Muscle layer of colon (tissue), 2 donors: ENCODE results near the gene GLI3.

Experiments
- H3K27ac ChIP-seq: one replicate; pipeline ENCODE4 v1.7.0; 2013; ENCODE audit warnings: low read depth, mild to moderate bottlenecking, low read length, moderate library complexity
- H3K27me3 ChIP-seq, 2 donors: one replicate each; pipeline ENCODE4 v1.7.0; 2013; ENCODE audit warnings: low read length in 2 of 2, mild to moderate bottlenecking in 2 of 2; ENCODE audit not compliant: insufficient read depth in 2 of 2, control insufficient read depth in 1 of 2
- H3K36me3 ChIP-seq: one replicate; pipeline ENCODE4 v1.7.0; 2013; ENCODE audit warnings: mild to moderate bottlenecking, low read length; ENCODE audit not compliant: insufficient read depth
- H3K4me1 ChIP-seq: one replicate; pipeline ENCODE4 v1.7.0; 2013; ENCODE audit warnings: mild to moderate bottlenecking, low read length; ENCODE audit not compliant: insufficient read depth
- H3K4me3 ChIP-seq, 2 donors: one replicate each; pipeline ENCODE4 v1.7.0; 2013; ENCODE audit warnings: low read length in 2 of 2, low read depth in 1 of 2, mild to moderate bottlenecking in 1 of 2, moderate library complexity in 1 of 2
- H3K9ac ChIP-seq: one replicate; pipeline ENCODE4 v1.7.0; 2013; ENCODE audit warnings: low read length
- H3K9me3 ChIP-seq: one replicate; pipeline ENCODE4 v1.7.0; 2013; ENCODE audit warnings: mild to moderate bottlenecking, low read length
- donor health status: abdominal sarcoma.
- donor health status: Adenocarcinoma of cecum.

The GLI3 gene

DNA sequence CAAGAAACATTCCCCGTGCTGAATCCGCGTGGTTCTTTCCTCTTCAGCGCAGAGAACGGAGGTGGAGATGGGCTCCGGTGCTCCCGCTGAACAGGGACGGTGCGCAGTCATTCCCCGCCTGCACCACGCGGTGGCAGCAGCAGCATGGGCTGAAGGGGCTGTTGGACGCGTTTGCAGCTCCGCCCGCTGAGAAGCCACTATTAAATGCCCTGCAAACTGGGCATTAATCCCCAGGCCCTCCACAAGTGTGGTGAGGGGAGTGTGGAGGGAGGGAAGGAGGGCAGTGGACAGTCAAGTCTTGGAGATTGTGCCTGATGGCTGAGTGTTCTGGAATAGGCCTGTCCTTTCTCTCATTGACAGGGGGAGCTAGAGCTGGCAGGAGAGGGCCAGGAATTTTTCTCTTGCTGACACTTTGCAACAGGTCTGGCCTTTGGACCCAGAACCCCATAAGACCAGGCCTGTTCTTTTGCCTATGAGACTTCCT lies 293.9 kb downstream of the GLI3 start:
- Histone ChIP-seq H3K9ac (no peak overlapping the region), H3K4me1 (peaks cover 13% of the 10 kb centered on the region), H3K27ac (peak overlapping the region; percentile 50), H3K9me3 (no peaks in the 10 kb centered on the region), H3K27me3 (no peaks in the 10 kb centered on the region), H3K36me3 (no peaks in the 10 kb centered on the region), H3K4me3 (peak overlapping the region; percentile 9 to 44)

DNA sequence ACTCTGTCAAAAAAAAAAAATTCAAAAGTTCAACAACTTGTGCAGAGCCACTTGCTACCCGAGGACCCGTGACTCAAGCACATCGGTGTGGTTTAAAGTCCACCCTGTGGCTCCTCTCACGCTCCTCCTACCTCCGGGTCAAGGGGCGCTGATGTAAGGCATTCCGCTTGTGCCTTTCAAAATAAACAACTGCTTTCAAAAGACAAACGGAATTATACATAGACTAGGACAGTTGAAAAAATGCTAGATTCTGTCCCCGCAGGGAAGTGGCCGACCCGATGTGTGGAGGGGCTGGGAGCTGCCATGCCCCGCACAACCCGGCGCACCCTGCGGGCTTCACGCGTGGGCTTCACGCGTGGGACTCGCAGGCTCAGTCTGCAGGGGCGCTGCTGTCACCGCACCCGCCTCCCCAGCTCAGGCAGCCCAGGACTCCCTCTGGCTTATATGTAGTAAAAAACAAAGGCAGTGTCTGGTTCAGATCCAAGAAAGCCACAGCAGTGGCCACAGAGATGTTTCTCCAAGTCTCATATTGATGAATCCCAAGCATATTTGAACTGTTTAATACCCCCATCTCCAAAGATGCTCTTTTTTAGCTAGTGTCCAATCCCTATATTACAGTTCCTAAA lies 294.4 kb downstream of the GLI3 start:
- Histone ChIP-seq H3K9ac (no peak overlapping the region), H3K27ac (peak overlapping the region; percentile 50), H3K4me1 (peaks cover 13% of the 10 kb centered on the region), H3K27me3 (no peaks in the 10 kb centered on the region), H3K4me3 (peak overlapping the region; percentile 9 to 44), H3K9me3 (no peaks in the 10 kb centered on the region), H3K36me3 (no peaks in the 10 kb centered on the region)

DNA sequence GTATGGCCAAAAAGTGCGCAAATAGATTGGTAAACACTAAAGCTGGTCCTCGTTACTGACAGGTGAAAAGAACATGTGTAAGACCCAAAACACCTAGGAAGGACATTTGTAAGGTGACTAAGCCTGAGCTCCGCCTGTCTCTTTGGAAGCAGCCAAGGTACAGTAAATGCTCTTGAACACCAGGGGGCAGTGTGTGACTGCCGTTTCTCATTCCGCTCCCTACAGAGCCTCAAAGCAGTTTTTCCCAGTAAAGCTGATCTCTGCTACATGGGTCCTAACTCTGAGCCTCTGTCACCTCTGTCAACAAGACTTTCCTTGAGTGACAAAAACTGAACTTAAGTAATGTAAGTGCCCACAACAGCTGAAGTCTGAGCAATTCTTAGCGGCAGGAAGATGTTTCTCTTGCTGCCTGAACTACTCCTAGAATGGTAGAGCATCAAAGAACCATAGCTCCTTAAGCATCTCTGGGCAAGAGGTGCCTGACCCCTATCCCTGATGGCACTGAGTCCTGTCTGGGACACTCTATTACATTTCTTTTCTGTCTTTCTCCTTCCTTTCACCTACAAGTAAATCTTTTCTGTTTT lies 296.2 kb downstream of the GLI3 start:
- Histone ChIP-seq H3K9me3 (no peaks in the 10 kb centered on the region), H3K36me3 (no peaks in the 10 kb centered on the region), H3K27me3 (no peaks in the 10 kb centered on the region), H3K4me1 (peaks cover 13% of the 10 kb centered on the region), H3K27ac (no peak overlapping the region), H3K4me3 (no peak overlapping the region), H3K9ac (no peak overlapping the region)

DNA sequence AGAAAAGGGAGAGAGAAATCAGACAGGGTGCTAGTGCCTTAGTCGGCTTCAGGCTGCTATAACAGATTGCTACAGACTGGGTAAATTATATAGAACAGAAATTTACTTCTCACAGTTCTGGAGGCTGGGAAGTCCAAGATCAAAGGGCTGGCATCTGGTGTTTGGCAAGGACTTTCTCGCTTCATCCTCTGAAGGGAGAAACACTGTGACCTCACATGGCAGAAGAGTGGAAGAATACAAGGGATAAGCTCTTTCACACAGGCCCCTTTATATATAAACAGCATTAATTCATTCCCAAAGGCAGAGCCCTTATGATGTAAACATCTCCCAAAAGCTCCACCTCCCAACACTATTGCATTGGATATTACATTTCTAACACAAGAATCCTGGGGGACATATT lies 298.6 kb downstream of the GLI3 start:
- H3K4me1 ChIP-seq, result peaks cover 7% of the 10 kb centered on the region
- no peak overlapping the region for H3K9ac ChIP-seq
- H3K27ac ChIP-seq, result no peak overlapping the region
- no peak overlapping the region for H3K4me3 ChIP-seq
- H3K36me3 ChIP-seq, result no peaks in the 10 kb centered on the region
- H3K27me3 ChIP-seq, result no peaks in the 10 kb centered on the region
- H3K9me3 ChIP-seq, result no peaks in the 10 kb centered on the region

DNA sequence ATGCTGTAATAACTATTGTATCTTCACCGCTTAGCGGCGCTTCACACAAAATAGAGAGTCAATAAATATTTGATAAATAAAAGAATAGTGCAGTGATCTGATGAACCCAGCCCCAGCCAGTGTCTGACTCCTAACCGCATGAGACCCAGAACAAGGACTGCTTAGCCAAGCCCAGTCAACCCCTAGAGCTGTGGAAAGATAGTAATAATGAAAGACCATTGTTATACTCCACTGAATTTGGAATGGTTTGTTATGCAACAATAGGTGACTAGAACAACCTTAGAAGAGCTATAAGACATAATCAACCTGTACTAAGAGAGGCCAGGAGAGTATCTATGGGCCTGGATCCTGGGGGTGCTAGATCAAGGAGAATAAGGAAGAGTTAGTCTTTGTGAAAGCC lies 303.6 kb downstream of the GLI3 start:
- Histone ChIP-seq H3K36me3 (no peaks in the 10 kb centered on the region), H3K27me3 (no peaks in the 10 kb centered on the region), H3K4me3 (no peak overlapping the region)

DNA sequence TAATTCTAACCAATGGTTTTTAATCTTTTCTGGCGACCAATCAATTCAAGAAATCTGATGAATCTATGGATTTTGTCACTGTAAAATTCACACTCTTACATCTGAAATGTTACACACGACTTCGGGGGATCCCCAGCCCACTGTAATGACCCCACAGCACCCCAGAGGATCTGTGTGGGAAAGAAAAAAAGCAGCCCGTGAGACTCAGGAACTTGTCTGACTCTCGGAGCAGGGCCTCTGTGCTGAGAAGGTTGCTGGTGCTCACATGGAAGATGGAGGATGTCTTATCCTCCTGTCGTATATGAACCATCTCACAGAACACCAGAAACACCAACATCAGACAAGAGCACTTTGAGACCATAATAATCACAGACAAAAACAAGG lies 305.8 kb downstream of the GLI3 start:
- no peak overlapping the region for H3K4me3 ChIP-seq
- no peak overlapping the region for H3K27ac ChIP-seq
- H3K9me3 ChIP-seq, result no peaks in the 10 kb centered on the region
- H3K27me3 ChIP-seq, result no peaks in the 10 kb centered on the region
- H3K9ac ChIP-seq, result no peak overlapping the region
- H3K4me1 ChIP-seq, result no peaks in the 10 kb centered on the region
- H3K36me3 ChIP-seq, result no peaks in the 10 kb centered on the region

More for the DNA sequence above, 303.6 kb downstream of the GLI3 start:
- no peaks in the 10 kb centered on the region for H3K9me3 ChIP-seq
- no peak overlapping the region for H3K27ac ChIP-seq
- H3K4me1 ChIP-seq, result no peaks in the 10 kb centered on the region
- H3K9ac ChIP-seq, result no peak overlapping the region

DNA sequence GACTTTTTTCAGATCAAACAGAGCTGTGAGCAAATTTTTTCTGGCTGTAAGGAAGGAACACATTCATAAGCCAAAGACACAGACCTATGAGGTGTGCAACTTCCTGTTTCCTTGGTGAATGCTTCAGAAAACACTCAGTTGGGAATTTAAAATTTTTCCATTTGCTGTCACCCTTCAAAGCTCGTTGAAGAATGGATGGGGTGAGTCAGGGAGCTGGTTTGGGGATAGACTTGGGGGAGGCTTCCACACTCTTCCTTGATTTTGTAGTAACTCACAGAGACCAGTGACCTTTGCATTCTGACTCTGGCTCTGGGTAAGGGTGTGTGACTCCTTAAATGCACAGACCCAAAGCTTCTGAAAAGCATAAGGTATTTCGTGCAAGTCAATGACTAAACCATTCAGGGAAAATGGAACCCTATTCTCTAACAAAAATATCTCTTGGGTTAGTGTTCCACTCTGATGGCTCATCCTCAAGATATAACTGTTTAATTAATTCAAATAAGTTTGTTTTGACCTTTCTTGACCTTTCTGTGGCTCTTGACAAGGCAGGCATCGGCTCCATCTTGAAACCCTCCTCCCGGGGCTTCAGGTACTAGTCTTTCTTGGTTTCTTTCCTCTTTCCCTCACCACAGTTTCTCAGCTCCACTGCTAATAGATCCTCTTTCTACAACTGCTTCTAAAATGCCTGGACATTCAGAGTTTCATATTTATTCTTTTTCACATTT lies 306.3 kb downstream of the GLI3 start:
- Histone ChIP-seq H3K27ac (no peak overlapping the region), H3K9ac (no peak overlapping the region), H3K4me3 (no peak overlapping the region), H3K9me3 (no peaks in the 10 kb centered on the region), H3K4me1 (no peaks in the 10 kb centered on the region), H3K36me3 (no peaks in the 10 kb centered on the region), H3K27me3 (no peaks in the 10 kb centered on the region)

DNA sequence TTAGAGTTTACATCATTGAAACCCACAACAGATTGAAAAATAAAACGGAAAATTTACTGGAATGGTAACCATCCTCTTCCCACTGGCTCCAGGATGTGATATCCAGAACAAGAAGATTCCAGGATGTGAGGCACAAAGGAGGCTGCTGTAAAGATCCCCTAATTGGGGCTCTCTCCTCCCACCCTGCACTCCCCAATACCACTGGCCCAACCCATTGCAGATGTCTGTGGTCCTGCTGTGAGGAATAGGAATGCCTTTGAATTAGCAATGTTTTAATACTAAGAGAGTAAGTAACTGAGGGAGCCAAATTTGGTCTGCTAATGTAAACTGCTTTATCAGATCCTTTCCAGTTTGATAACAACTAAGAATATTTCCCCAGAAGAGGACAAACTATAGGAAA lies 308.2 kb downstream of the GLI3 start:
- H3K27ac ChIP-seq, result no peak overlapping the region
- H3K36me3 ChIP-seq, result no peaks in the 10 kb centered on the region
- no peaks in the 10 kb centered on the region for H3K9me3 ChIP-seq
- no peaks in the 10 kb centered on the region for H3K4me1 ChIP-seq
- H3K9ac ChIP-seq, result no peak overlapping the region
- H3K4me3 ChIP-seq, result no peak overlapping the region
- H3K27me3 ChIP-seq, result no peaks in the 10 kb centered on the region

DNA sequence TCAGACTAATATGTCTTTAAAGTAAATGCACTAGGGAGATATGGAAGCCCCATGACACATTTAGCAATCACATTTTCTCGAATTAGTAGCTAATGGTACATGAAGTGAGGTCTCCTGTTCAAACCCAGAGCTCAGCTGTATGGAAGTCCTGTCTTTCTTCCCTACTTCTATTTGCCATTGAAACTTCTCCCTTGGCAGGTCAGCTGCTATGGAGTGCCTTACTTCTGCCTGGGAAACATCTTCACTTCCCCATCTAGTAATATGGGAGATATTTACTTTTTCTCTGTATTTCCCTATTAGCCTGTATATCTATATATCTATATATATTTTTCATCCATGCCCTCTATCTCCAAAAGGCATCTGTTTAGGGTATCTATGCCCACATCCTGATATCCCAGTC lies 308.8 kb downstream of the GLI3 start:
- Histone ChIP-seq H3K27me3 (no peaks in the 10 kb centered on the region), H3K27ac (no peak overlapping the region), H3K9me3 (no peaks in the 10 kb centered on the region), H3K4me1 (no peaks in the 10 kb centered on the region), H3K4me3 (no peak overlapping the region), H3K9ac (no peak overlapping the region), H3K36me3 (no peaks in the 10 kb centered on the region)

DNA sequence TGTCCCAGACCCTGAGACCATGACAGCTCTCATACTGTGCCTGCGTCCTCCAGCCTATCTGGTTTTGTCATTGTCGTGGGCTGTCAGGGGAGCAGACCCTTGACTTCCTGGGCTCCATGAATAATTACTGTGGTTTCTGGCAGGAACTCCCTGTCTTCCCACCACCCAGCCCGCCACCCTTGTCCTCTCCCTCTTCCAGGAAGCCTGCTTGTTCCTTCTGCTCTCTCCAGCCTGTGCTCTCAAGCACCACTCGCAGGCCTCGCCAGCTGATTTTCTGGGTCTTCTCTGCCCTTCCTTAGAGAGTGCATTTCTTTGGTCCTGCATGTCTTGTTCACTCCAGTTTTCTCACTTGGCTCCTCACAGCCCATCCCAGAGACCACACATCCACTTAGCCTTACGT lies 309.6 kb downstream of the GLI3 start:
- H3K9me3 ChIP-seq, result no peaks in the 10 kb centered on the region
- H3K27ac ChIP-seq, result no peak overlapping the region
- no peak overlapping the region for H3K4me3 ChIP-seq
- H3K4me1 ChIP-seq, result no peaks in the 10 kb centered on the region
- H3K27me3 ChIP-seq, result no peaks in the 10 kb centered on the region
- H3K36me3 ChIP-seq, result no peaks in the 10 kb centered on the region
- no peak overlapping the region for H3K9ac ChIP-seq

DNA sequence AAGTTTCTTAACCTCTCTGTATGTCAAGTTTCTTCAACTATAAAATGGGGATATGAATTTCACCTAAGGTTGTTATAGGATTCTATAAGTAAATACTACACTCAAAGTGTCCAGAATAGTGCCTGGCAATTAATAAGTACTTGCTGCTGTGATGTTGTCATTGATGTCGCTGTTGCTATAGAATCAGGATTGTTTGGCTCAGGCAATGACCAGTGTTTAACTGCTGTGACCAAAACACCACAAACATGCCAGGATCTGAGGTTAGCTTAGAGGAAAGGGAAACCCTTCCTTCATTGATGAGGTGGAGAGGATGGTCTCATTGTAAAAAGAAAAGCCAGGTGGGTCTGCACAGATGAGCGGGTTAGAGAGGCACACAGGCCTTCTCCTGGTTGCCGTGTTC lies 311.1 kb downstream of the GLI3 start:
- Histone ChIP-seq H3K27me3 (no peaks in the 10 kb centered on the region), H3K27ac (no peak overlapping the region), H3K36me3 (no peaks in the 10 kb centered on the region), H3K4me3 (no peak overlapping the region), H3K4me1 (peaks cover 10% of the 10 kb centered on the region), H3K9ac (no peak overlapping the region), H3K9me3 (no peaks in the 10 kb centered on the region)
